ENCODE data around the gene TBC1D20.

GRCh38 chr20:415820-416322, 46.5 kb downstream of the TBC1D20 start:
- TF ChIP-seq POLR2A (IDR thresholded peaks at IDR 0.05; ENCODE audit: low read depth) (no peak), EP300 (IDR thresholded peaks at IDR 0.05) (no peak), POLR2AphosphoS5 (IDR thresholded peaks at IDR 0.05) (no peak)
